Measurements from ENCODE around the gene POLN. TPM values are rescaled to one million over a fixed set of nuclear protein-coding genes. Genes with fewer than 3 reads are reported as not detected.

POLN gene
- total and polyA plus RNA-seq, 2 of the 4 experiments (the other 2 are of a cell fraction) = 0.63 to 0.72 TPM

DNA sequence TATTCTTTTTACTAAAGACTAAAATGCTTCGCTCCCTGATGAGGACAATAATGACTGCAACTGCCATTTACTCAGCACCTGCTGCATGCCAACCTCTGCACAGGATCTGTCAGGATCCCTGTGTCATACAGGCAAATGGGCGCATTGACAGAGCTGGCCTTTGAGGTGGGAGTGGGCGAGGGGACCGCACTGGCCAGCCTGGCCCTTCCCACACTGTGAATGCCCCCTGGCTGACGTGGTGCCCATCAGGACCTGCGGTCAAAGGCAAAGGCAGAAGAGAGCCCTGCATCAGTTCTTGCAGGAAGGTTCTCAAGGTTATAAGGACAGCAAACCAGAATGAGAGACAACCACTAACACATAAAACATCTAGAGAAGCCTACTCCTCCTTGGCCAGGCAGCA, 67.9 kb downstream of the POLN start:
- no peak overlapping the region for H2AK9ac ChIP-seq (replicated peaks; ENCODE audit: low read depth, low read length, poor library complexity)
- intact Hi-C loops (cut with micrococcal nuclease) (no loop called here), in situ Hi-C loops (cut with MboI; ENCODE audit: low sequenced_read_pairs) (no loop called here), dilution Hi-C loops (cut with HindIII; ENCODE audit: low sequenced_read_pairs, unreplicated experiment) (no loop called here)
- H3K79me1 ChIP-seq (ENCODE audit: low read depth in 1 of 2, low read length in 2 of 2) = no peaks in the 10 kb centered on the region
- H3K4me3 ChIP-seq (ENCODE audit: insufficient read depth, low read depth, low read length) = no peak overlapping the region
- H2AFZ ChIP-seq (replicated peaks; ENCODE audit: low read length, poor library complexity) = no peak overlapping the region
- no peak overlapping the region for H4K8ac ChIP-seq (ENCODE audit: low read depth in 2 of 2, low read length in 2 of 2)
- no peaks in the 10 kb centered on the region for H3K4me1 ChIP-seq (ENCODE audit: control insufficient read depth, insufficient read depth, low read length)
- H4K91ac ChIP-seq (ENCODE audit: insufficient read depth, low read depth, low read length) = no peak overlapping the region
- H3K56ac ChIP-seq (ENCODE audit: extremely low read depth, insufficient read depth, low read length) = no peak overlapping the region
- no peak overlapping the region for H3K9ac ChIP-seq (ENCODE audit: low read depth, low read length)
- CTCF ChIA-PET = no interaction called here
- H2BK120ac ChIP-seq (ENCODE audit: low read depth, low read length) = no peak overlapping the region
- no peak overlapping the region for H2BK5ac ChIP-seq (ENCODE audit: low read depth, low read length, poor library complexity, severe bottlenecking)
- H3K4me2 ChIP-seq (ENCODE audit: low read depth, low read length) = no peak overlapping the region
- DNase-seq = no peak
- H3K27ac ChIP-seq (ENCODE audit: insufficient read depth, low read length) = no peak overlapping the region
- no peak overlapping the region for H4K5ac ChIP-seq (ENCODE audit: low read depth, low read length)
- H3K14ac ChIP-seq (replicated peaks; ENCODE audit: low read depth, low read length) = no peak overlapping the region
- no peaks in the 10 kb centered on the region for H3K9me3 ChIP-seq (ENCODE audit: control insufficient read depth, insufficient read depth, low read length)
- H3K9me1 ChIP-seq (ENCODE audit: insufficient read depth, low read length) = 0 out of 2 replicates have a peak, but pooled peaks cover 5% of the 10 kb centered on the region
- POLR2A ChIA-PET (ENCODE audit: unreplicated experiment) = no interaction called here
- no peak overlapping the region for H2BK20ac ChIP-seq (ENCODE audit: low read depth, low read length)
- no TSS peak for BruUV-seq (replicated peaks)
- H3K23ac ChIP-seq (ENCODE audit: low read depth, low read length) = no peak overlapping the region
- H4K20me1 ChIP-seq (ENCODE audit: insufficient read depth, low read length) = no peaks in the 10 kb centered on the region
- H3K36me3 ChIP-seq (ENCODE audit: control insufficient read depth, insufficient read depth, low read length) = no peaks in the 10 kb centered on the region
- 92% methylated on average over 2 of the region's 6 CpGs; no CpG with 5 or more reads in 1 of the 2 experiments for WGBS, 2 experiments (ENCODE audit: extremely low coverage in 2 of 2, insufficient read length in 1 of 2)
- no peak overlapping the region for H3K4ac ChIP-seq (ENCODE audit: low read depth, low read length)
- TF ChIP-seq POLR2A (IDR thresholded peaks at IDR 0.05; ENCODE audit: low read depth, low read length) (no peak), SMC3 (IDR thresholded peaks at IDR 0.05; ENCODE audit: low read depth, low read length) (no peak), FOS (IDR thresholded peaks at IDR 0.05; ENCODE audit: low read depth, low read length) (no peak), RCOR1 (IDR thresholded peaks at IDR 0.05; ENCODE audit: insufficient replicate concordance, low read length) (no peak), RFX5 (IDR thresholded peaks at IDR 0.05; ENCODE audit: low read depth, low read length) (no peak)
- TF ChIP-seq, protein P1, sequence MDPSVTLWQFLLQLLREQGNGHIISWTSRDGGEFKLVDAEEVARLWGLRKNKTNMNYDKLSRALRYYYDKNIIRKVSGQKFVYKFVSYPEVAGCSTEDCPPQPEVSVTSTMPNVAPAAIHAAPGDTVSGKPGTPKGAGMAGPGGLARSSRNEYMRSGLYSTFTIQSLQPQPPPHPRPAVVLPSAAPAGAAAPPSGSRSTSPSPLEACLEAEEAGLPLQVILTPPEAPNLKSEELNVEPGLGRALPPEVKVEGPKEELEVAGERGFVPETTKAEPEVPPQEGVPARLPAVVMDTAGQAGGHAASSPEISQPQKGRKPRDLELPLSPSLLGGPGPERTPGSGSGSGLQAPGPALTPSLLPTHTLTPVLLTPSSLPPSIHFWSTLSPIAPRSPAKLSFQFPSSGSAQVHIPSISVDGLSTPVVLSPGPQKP (IDR thresholded peaks at IDR 0.05; ENCODE audit: borderline replicate concordance, low read depth, low read length) = no peak
- no peak for ATAC-seq (ENCODE audit: low read depth)
- H3K18ac ChIP-seq (ENCODE audit: low read depth, low read length) = no peak overlapping the region
- H3K27me3 ChIP-seq (ENCODE audit: control insufficient read depth, insufficient read depth, low read length) = no peaks in the 10 kb centered on the region
- no peak overlapping the region for H2AK5ac ChIP-seq (ENCODE audit: low read depth, low read length)
- H2BK15ac ChIP-seq (ENCODE audit: low read depth, low read length) = no peak overlapping the region

Measured in IMR-90 (cell line).